GM18867 (cell line): ENCODE results near the gene PTPN11.
"Not testable (repeated sequence)": the region's sequence is repeated elsewhere in the genome, so short reads cannot be mapped to it uniquely, and the experiment has no call there.

Source experiments
- ATAC-seq: cut with Tn5 transposase; IDR thresholded peaks from one replicate; pipeline ENCODE4 v1.9.1; 2021; ENCODE audit warnings: mild to moderate bottlenecking, moderate library complexity; ENCODE audit not compliant: unreplicated experiment

PTPN11 gene

GRCh38 chr12:112409064-112409905, 9.5 kb upstream of the PTPN11 start, which contains the start of gene RPL6:
RPL6 (minus strand) TSS chr12:112409605; CDS start chr12:112408656, 949 bp downstream.
- peak; percentile 83 for ATAC-seq

DNA sequence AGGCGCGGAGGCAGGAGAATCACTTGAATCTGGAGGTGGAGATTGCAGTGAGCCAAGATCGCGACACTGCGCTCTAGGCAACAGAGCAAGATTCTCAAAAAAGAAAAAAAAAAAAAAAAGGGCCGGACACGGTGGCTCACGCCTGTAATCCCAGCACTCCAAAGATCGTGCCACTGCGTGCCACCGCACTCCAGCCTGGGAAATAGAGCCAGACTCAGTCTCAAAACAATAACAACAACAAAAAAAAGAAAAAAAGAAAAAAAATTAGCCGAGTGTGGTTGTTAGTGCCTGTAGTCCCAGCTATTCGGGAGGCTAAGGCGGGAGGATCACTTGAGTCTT, 8.9 kb upstream of the PTPN11 start:
- ATAC-seq = no peak

DNA sequence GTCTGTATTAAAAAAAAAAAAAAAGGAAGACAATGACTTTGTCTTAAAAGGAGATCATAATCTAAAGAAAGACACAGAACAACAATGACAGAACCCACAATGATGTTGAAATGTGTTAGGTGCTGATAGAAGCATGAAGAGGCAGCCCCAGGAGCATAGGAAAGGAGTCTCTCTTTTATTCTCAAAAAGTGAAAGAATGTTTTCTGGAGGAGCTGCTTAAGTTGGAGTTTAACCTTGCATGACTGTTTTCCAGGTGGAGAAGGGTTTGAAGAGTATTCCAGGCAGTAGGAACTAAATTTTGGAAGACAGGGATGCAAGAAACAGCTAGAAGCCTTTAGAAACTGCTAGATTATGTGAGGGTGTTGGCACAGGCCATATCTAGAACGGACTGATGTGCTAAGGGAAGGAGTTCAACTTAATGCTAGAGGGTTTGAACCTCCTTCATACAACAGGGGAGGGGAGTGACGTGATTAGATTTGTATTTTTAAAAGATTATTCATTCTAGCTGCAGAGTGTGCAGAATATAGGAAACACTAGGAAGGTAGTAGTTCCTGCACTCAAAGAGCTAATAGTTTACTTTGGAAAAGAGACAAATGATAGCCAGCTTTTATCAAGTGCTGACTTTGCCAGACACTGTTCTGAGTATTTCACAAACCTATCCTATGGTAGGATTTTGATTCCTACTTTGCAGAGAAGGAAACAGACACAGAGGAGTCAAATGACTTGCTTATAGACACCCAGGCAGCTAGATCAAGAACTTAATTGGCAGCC, 4.7 kb upstream of the PTPN11 start:
- ATAC-seq = no peak

- not testable (repeated sequence) for ATAC-seq
Measured at GRCh38 chr12:112415457-112415856, 3.3 kb upstream of the PTPN11 start.

GRCh38 chr12:112418273-112418607, 507 bp upstream of the PTPN11 start:
- ATAC-seq = no peak

DNA sequence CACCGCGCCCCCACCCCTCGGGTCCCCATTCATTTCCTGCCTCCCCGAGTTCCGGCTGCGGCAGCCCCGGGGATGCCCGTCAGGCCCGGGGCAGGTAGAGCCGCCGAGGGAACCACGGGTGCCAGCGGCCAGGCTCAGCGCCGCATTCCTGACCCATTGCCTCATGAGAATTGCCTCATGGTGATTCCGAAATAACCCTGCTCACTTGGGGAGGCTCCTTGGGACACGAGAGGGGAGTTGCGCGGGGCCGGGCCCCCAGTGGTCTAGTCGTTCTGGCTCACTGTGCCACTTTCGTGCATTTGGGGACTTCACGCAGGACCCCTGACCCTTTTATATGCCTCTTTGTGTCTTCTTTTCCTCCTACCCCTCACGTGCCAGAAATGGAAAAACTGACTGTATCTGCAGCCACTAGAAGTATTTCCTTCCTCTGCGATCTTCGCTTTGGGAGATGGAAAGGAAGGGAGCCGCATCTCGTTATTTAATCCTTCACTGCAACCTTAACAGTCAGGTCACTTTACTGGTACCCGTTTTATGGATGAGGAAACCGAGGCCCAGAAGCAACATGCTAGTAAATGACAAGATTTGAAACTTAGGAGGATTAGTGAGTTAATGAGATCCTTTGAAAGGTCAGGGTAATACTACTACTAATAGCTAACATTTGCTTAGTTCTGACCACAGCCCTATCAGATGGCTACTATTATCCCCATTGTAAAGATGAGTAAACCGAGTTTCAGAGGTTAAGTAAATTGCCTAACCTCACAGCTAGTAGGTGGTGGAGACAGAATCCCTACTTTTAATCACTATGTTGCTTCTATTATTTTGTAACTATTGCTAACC, 768 bp downstream of the PTPN11 start:
- ATAC-seq = peak; percentile 40

- ATAC-seq = no peak
Measured at GRCh38 chr12:112420740-112421139, 2.0 kb downstream of the PTPN11 start.

DNA sequence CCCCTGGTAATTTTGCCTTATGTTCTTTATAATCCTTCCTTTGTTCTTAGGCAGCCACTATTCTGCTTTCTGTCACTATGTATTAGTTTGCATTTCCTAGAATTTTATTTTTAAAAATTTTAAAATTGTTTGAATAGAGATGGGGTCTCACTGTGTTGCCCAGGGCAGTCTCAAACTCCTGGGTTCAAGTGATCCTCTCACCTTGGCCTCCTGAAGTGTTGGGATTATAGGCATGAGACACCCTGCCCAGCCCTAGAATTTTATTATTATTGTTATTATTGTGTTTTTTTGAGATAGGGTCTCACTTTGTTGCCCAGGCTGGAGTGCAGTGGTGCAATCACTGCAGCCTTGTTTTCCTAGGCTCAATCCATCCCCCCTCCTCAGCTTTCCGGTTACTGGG, 2.6 kb downstream of the PTPN11 start:
- ATAC-seq = no peak

- no peak for ATAC-seq
Measured at GRCh38 chr12:112422531-112422930, 3.8 kb downstream of the PTPN11 start.

DNA sequence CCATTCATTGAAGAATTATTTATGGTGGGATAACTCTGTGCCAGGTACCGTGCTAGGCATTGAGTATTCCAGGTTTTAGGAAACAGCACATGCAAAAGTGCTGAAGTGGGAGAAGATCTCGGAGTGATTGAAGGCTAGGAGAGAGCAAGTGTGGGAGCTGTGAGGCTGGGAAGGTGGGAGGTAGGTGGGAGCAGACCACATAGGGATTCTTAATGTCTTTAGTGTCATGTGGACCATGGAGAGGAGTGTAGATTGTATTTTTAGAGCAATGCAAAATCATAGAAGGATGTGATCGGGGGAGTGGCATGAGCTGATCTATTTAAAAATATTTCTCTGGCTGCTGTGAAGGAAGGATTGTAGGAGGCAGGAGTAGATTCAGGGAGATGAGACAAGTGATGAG, 5.4 kb downstream of the PTPN11 start:
- ATAC-seq = no peak

DNA sequence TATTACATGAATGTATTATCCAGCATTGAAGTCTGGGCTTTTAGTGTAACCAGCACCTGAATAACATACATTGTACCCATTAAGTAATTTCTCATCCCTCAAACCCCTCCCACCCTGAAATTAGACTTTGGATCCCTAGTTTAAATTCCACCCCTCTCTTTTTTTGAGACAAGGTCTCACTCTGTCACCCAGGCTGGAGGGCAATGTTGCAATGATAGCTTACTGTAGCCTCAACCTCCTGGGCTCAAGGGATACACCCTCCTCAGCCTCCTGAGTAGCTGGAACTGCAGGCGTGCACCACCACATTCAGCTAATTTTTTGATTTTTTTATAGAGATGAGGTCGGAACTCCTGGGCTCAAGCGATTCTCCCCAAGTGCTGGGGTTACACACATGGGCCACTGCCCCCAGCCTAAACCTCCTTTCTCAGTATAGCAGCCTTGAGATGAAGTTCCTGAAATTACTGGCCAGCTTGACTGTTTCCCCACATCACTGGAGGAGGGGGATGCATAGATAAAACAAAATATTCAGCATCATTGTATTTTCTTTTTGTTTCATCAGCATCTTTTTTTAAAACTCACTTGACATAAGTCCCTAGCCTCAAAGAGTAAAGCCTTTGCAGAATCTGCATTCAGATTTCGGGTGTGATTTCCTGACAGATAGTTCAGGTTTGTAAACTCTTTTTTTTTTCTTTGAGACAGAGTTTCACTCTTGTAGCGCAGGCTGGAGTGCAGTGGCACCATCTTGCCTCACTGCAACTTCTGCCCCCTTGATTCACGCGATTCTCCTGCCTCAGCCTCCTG, 7.0 kb downstream of the PTPN11 start:
- no peak for ATAC-seq

DNA sequence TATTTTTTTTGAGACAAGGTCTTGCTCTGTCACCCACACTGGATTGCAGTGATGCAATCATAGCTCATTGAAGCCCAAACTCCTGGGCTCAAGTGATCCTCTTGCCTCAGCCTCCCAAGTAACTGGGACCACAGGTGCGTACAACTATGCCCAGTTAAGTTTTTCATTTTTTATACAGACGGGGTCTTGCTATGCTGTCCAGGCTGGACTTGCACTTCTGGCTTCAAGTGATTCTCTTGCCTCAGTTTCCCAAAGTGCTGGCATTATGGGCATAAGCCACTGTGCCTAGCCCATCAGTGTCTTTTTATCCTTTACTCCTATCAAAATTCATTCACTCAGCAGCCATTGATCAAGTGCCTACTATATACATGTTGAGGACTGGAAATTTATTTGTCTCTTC, 9.0 kb downstream of the PTPN11 start:
- ATAC-seq = no peak

DNA sequence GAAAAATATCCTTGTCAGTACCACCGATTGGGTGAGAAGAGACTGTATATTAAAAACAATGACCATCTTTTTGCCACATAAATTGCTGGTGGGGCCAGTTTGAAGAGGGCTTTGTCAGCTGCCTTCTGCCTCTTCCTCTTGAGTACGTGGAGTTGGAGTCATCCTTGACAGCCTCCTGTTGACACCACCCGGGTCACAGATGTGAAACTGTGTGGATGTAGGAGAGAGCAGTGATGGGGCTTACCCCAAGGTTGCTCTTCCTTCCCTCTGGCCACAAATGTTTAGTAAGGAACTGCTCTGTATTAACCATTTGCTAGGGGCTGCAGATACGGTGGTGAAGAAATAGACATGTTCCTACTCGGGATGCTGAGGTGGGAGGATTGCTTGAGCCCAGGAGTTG, 12.2 kb downstream of the PTPN11 start:
- no peak for ATAC-seq

DNA sequence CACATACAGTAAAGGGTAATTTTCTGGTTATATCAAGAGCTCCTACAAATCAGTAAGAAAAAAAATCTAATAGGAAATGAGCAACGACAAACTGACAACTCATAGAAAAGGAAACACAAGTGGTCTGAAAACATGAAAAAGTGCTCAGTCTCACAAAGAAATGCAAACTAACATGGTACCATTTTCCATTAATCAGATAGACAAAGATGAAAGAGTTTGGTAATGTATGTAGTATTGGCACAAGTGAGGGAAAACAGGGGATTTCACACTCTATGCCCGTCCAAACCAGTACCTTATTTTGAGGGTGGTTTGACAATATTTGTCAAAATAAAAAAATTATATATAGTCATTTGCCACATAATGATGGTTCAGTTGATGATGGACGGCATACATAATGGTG, 13.2 kb downstream of the PTPN11 start:
- ATAC-seq = no peak

- no peak for ATAC-seq
Measured at GRCh38 chr12:112433551-112433950, 14.8 kb downstream of the PTPN11 start.

DNA sequence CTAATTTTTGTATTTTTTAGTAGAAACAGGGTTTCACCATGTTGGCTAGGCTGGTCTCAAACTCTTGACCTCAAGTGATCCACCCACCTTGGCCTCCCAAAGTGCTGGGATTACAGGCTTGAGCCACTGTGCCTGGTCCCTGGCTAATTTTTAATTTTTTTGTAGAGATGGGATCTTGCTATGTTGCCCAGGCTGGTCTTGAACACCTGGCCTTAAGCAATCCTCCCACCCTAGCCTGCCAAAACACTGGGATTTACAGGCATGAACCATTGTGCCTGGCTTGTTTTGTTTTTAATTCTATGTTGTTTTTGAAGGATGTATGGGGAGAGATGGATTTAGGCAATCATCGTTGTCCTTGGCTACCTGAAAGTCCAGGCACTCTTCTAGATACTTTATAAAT, 19.9 kb downstream of the PTPN11 start:
- ATAC-seq = not testable (repeated sequence)

GRCh38 chr12:112439769-112440168, 21.0 kb downstream of the PTPN11 start:
- no peak for ATAC-seq

- not testable (repeated sequence) for ATAC-seq
Measured at GRCh38 chr12:112440653-112441052, 21.9 kb downstream of the PTPN11 start.

DNA sequence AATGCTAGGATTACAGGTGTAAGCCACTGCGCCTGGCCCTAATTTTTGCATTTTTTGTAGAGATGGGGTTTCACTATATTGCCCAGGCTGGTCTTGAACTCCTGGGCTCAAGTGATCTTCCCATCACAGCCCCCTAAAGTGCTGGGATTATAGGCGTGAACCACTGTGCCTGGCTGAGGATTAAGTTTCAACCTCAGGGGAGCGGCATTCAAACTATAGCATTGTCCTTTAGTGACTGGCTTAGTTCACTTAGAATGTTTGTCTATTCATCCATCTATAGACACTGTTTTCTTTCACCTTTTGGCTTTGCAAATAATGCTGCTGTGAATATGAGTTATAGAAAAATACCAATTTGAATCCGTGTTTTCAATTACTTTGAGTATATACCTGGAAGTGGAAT, 25.2 kb downstream of the PTPN11 start:
- no peak for ATAC-seq

DNA sequence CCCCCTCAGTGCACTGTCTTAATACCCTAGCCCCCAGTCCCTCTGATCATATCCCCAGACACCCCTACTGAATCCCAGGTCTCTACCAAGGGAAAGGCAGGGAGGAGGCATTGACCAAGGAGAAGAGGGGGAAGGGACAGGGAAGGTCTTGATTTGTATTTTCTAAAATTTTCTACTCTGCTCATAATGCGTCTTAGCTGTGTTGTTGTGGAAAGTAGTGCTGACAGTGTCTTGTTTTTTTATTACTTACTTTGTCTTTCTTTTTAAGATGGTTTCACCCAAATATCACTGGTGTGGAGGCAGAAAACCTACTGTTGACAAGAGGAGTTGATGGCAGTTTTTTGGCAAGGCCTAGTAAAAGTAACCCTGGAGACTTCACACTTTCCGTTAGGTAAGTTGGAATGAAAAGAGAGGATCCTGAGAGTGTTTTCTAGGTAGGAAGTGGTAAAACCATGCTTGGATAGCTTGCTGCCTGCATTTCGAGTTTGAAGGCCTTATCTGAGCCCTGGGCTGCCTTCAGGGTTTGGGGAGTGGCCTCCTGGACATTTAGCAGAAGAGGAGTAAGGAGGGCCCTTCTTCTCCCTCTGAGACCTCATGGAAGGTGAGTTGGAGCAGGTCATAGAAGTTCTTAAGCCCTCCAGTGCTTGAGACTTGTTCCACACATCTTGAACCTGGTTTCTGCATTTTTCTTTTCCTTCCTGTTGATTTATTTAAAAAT, 27.4 kb downstream of the PTPN11 start:
- ATAC-seq = no peak
